ENCODE results near the gene ARAP3.

- no peak for TF ChIP-seq POLR2A (IDR thresholded peaks at IDR 0.05)
- peak; percentile 75 to 90 (median 87) for TF ChIP-seq CTCF (IDR thresholded peaks at IDR 0.05)
Observed at GRCh38 chr5:141664733-141665461, 17.1 kb downstream of the ARAP3 start.

Data from body of pancreas (tissue), 4 donors.